Peyer's patch (tissue), 4 donors: ENCODE results near the gene EID2B.

Experiments
- POLR2A ChIP-seq, 2 donors: fragments of 450-650 bp; IDR thresholded peaks; one replicate each; pipeline ENCODE4 v1.5.1; 2017; ENCODE audit warnings: antibody characterized with exemption in 2 of 2, mild to moderate bottlenecking in 2 of 2, moderate library complexity in 2 of 2
- TF ChIP-seq, protein P1 (sequence below), 6 experiments: fragments of 450-650 bp in 4 of 6; fragments of 200-600 bp in 2 of 6; sonication (generic) in 1 of 6; IDR thresholded peaks; one replicate each; pipeline ENCODE4 v1.5.1; 2017 to 2019; ENCODE audit warnings: antibody characterized with exemption in 6 of 6, mild to moderate bottlenecking in 3 of 6, moderate library complexity in 1 of 6

DNA sequence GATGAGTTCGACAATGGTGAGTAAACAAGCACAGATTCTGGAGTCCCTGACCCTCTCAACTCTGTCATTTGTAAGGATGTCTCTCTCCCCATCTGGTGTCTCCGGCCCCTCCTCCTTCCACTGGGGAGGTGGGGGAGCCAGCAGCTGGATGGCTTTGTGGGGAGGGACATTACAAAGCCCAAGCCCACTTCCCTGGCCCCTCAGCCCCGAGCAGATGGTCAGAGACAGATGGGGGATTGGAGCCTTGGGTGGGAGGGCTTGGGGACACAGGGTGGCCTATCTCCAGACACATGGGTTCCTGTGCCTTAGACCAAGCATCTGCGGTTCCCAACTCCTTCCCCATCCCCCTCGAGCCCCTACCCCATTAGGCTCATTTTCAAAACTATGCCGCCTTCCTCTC lies 49.5 kb downstream of the EID2B start:
- TF ChIP-seq POLR2A (IDR thresholded peaks at IDR 0.05) = no peak
- TF ChIP-seq, protein P1, sequence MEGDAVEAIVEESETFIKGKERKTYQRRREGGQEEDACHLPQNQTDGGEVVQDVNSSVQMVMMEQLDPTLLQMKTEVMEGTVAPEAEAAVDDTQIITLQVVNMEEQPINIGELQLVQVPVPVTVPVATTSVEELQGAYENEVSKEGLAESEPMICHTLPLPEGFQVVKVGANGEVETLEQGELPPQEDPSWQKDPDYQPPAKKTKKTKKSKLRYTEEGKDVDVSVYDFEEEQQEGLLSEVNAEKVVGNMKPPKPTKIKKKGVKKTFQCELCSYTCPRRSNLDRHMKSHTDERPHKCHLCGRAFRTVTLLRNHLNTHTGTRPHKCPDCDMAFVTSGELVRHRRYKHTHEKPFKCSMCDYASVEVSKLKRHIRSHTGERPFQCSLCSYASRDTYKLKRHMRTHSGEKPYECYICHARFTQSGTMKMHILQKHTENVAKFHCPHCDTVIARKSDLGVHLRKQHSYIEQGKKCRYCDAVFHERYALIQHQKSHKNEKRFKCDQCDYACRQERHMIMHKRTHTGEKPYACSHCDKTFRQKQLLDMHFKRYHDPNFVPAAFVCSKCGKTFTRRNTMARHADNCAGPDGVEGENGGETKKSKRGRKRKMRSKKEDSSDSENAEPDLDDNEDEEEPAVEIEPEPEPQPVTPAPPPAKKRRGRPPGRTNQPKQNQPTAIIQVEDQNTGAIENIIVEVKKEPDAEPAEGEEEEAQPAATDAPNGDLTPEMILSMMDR (IDR thresholded peaks at IDR 0.05) = no peak
